K562 (cell line): Measurements from ENCODE around the gene USH2A. TPM values are rescaled to one million over a fixed set of nuclear protein-coding genes. Genes with fewer than 3 reads are reported as not detected.
"Not testable (repeated sequence)": the region's sequence is repeated elsewhere in the genome, so short reads cannot be mapped to it uniquely, and the experiment has no call there.

Source experiments
- ATAC-seq: fragments of 200-7000 bp; cut with Tn5 transposase; 3 replicates; pipeline ENCODE4 v1.9.1; 2020; ENCODE audit warnings: moderate library complexity
- BruUV-seq: library from RNA; stranded (reverse); fragments of 400-500 nt; replicated peaks from 2 replicates; lab custom pipeline; 2021; lab: Mats Ljungman, UMichigan
- CTCF ChIA-PET: fragments of 300-600 bp; formaldehyde crosslinking; extraction: SDS; loops from one replicate; lab custom pipeline; 2021; ENCODE audit warnings: low intra/inter-chr PET ratio; lab: Yijun Ruan, JAX
- POLR2A ChIA-PET: fragments of 300-600, 350-650 bp; sonication (Branson Sonifier 250); formaldehyde crosslinking; extraction: SDS; loops from one replicate; lab custom pipeline; 2021; ENCODE audit warnings: antibody characterized with exemption, inconsistent platforms; lab: Yijun Ruan, JAX
- DNase-seq, 4 experiments: peaks; one replicate each; pipeline versions ENCODE4 v3.0.0 to v3.0.0-alpha.2; 2011 to 2018; ENCODE audit warnings: low spot score in 3 of 4, mixed read lengths in 3 of 4; ENCODE audit errors: extremely low read depth in 1 of 4
- FAIRE-seq: peaks from 2 replicates; lab custom pipeline; 2011; peaks lifted over from hg19 to GRCh38; lab: Jason Lieb, UNC
- H2AFZ ChIP-seq: 2 replicates; pipeline ENCODE4 v1.6.0; 2011; ENCODE audit warnings: low read depth, low read length, control low read depth, inconsistent platforms
- H3K27ac ChIP-seq: fragments of 200-600 bp; 3 replicates; pipeline ENCODE4 v1.8.0; 2011; ENCODE audit warnings: low read depth, mild to moderate bottlenecking, control low read depth, inconsistent platforms, low read length, moderate library complexity, mixed read lengths; ENCODE audit errors: extremely low read depth
- H3K27me3 ChIP-seq, 2 experiments: fragments of 300-600 bp in 1 of 2; 2 replicates in 1 of 2; 3 replicates in 1 of 2; pipeline versions ENCODE4 v1.6.0 to v1.8.0; 2011; ENCODE audit warnings: inconsistent platforms in 2 of 2, low read length in 2 of 2, mild to moderate bottlenecking in 1 of 2, mixed read lengths in 1 of 2, moderate library complexity in 1 of 2; ENCODE audit not compliant: control insufficient read depth in 2 of 2, insufficient read depth in 2 of 2
- H3K36me3 ChIP-seq: fragments of 300-600 bp; 3 replicates; pipeline ENCODE4 v1.8.0; 2011; ENCODE audit warnings: mild to moderate bottlenecking, low read length, inconsistent platforms; ENCODE audit not compliant: control insufficient read depth, insufficient read depth
- H3K4me1 ChIP-seq, 2 experiments: fragments of 200-600 bp in 1 of 2; replicated peaks in 1 of 2; 2 replicates in 1 of 2; 3 replicates in 1 of 2; pipeline versions ENCODE4 v1.5.1 to v1.8.0; 2011; ENCODE audit warnings: inconsistent platforms in 2 of 2, low read length in 2 of 2, mild to moderate bottlenecking in 1 of 2, mixed read lengths in 1 of 2, moderate library complexity in 1 of 2; ENCODE audit not compliant: control insufficient read depth in 2 of 2, insufficient read depth in 2 of 2
- H3K4me2 ChIP-seq: 2 replicates; pipeline ENCODE4 v1.6.1; 2011; ENCODE audit warnings: low read length, control low read depth, inconsistent platforms, mixed read lengths; ENCODE audit not compliant: insufficient read depth
- H3K4me3 ChIP-seq: fragments of 200-600 bp; sonication (generic), shearing (Covaris generic); 2 replicates; pipeline ENCODE4 v1.5.1; 2016; ENCODE audit warnings: control low read depth, inconsistent platforms
- H3K79me2 ChIP-seq: fragments of 200-600 bp; 3 replicates; pipeline ENCODE4 v1.8.0; 2011; ENCODE audit warnings: low read length, inconsistent platforms; ENCODE audit not compliant: control insufficient read depth, insufficient read depth
- H3K9ac ChIP-seq, 2 experiments: 2 replicates each; pipeline versions ENCODE4 v1.6.0 to v1.6.1; 2011; ENCODE audit warnings: low read depth in 2 of 2, low read length in 2 of 2, control low read depth in 1 of 2, inconsistent platforms in 1 of 2, mild to moderate bottlenecking in 1 of 2, mixed read lengths in 1 of 2; ENCODE audit not compliant: insufficient read depth in 1 of 2
- H3K9me1 ChIP-seq: one replicate; pipeline ENCODE4 v1.6.0; 2011; ENCODE audit warnings: inconsistent platforms, mild to moderate bottlenecking, low read length, moderate library complexity; ENCODE audit not compliant: control insufficient read depth, insufficient read depth
- H3K9me3 ChIP-seq: replicated peaks from 2 replicates; pipeline ENCODE4 v1.5.1; 2011; ENCODE audit warnings: low read depth, low read length, inconsistent platforms; ENCODE audit not compliant: control insufficient read depth, insufficient read depth
- H4K20me1 ChIP-seq: replicated peaks from 2 replicates; pipeline ENCODE4 v1.6.1; 2011; ENCODE audit warnings: low read length, inconsistent platforms, mixed read lengths; ENCODE audit not compliant: control insufficient read depth, insufficient read depth
- CREBBP ChIP-seq: IDR thresholded peaks from one replicate; pipeline ENCODE4 v1.6.1; 2012; ENCODE audit warnings: low read depth, mild to moderate bottlenecking, control low read depth, inconsistent platforms, low read length
- DNMT1 ChIP-seq: fragments of 450-650 bp; IDR thresholded peaks from 2 replicates; pipeline ENCODE4 v1.6.1; 2016; ENCODE audit warnings: antibody characterized with exemption, mild to moderate bottlenecking
- ZNF24 ChIP-seq: fragments of 450-650 bp; IDR thresholded peaks from 2 replicates; pipeline ENCODE4 v1.6.1; 2016
- WGBS: fragments of 100-300 bp; shearing (Covaris generic); methylation state at CpG from one replicate; pipeline ENCODE4 v1.1.6; 2016; ENCODE audit warnings: low coverage, mixed read lengths; ENCODE audit not compliant: insufficient coverage; ENCODE audit errors: missing lambda C conversion rate; 5-methylcytosine and 5-hydroxymethylcytosine counted together
- in situ Hi-C: fragments of 300-500 bp; cut with MboI; formaldehyde crosslinking; loops from 4 replicates; pipeline ENCODE4 v1.15.0; 2018; ENCODE audit warnings: inconsistent platforms, mixed read lengths
- intact Hi-C: fragments of 100-400 bp; cut with micrococcal nuclease; formaldehyde crosslinking; loops from 2 replicates; pipeline ENCODE4 v1.14.2; 2022
- polyA plus RNA-seq, 8 experiments: library from polyadenylated mRNA; depleted of rRNA in 4 of 8; stranded (reverse) in 5 of 8; unstranded in 3 of 8; fragments of >200 nt; fragmentation: Nextera tagmentation in 2 of 8; fragmentation: Illumina TruSeq in 1 of 8; extraction: Ambion mirVana in 2 of 8; extraction: Trizol in 1 of 8; gene quantifications; 2 replicates each; pipeline versions ENCODE4 v1.2.1 to v1.2.3, GENCODE V29; 2011 to 2014; ENCODE audit warnings: inconsistent platforms in 1 of 8, missing spikeins in 1 of 8
- total RNA-seq, 7 experiments: library from RNA; depleted of rRNA in 6 of 7; stranded (reverse); fragments of >200 nt in 6 of 7; fragmentation: Illumina TruSeq in 2 of 7; extraction: Trizol in 2 of 7; gene quantifications; 2 replicates each; pipeline versions ENCODE4 v1.2.1 to v1.2.3, GENCODE V29; 2011 to 2021; ENCODE audit warnings: low replicate concordance in 1 of 7

The USH2A gene
- total and polyA plus RNA-seq, 9 of the 15 experiments (the other 6 are each of a cell fraction or from before 2014, with no cell fraction given): under 0.01 TPM; not detected in 7

DNA sequence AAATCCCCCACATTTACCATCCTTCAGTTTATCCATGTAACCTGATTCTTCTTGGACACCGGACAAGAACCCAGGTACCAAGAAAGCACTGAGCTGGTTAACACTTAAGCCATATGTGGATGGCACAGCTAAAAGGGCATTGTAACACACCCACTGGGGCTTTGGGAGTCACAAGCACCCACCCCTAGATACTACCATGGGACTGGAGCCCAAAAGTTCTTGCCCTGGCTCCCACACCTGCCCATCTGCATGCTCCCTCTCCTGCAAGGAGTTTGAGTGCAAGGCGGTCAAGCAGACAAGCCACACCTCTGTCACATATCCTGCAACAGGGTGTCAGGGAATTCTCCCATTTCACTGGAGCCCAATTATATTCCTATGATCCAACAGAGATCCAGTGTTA is 270.1 kb downstream of the USH2A start:
- POLR2A ChIA-PET: no interaction called here
- Histone ChIP-seq H3K4me3 (no peak overlapping the region), H3K9me3 (no peaks in the 10 kb centered on the region), H3K27me3 (no peaks in the 10 kb centered on the region)
- in situ Hi-C loops: no loop called here
- WGBS: 3% methylated on average over 2 of the region's 2 CpGs
- TF ChIP-seq CREBBP: no peak
- TF ChIP-seq ZNF24: no peak
- TF ChIP-seq DNMT1: no peak
- TF ChIP-seq, all 486 proteins: peak for 0
- no peak for DNase-seq
- Histone ChIP-seq H3K9me1 (no peaks in the 10 kb centered on the region), H3K79me2 (no peaks in the 10 kb centered on the region), H3K4me1 (no peaks in the 10 kb centered on the region), H3K27ac (no peak overlapping the region), H4K20me1 (no peaks in the 10 kb centered on the region), H3K4me2 (no peak overlapping the region), H2AFZ (no peak overlapping the region), H3K9ac (no peak overlapping the region), H3K36me3 (no peaks in the 10 kb centered on the region)
- no peak for ATAC-seq
- no peak for FAIRE-seq
- CTCF ChIA-PET: no interaction called here
- no TSS peak for BruUV-seq
- intact Hi-C loops: no loop called here

DNA sequence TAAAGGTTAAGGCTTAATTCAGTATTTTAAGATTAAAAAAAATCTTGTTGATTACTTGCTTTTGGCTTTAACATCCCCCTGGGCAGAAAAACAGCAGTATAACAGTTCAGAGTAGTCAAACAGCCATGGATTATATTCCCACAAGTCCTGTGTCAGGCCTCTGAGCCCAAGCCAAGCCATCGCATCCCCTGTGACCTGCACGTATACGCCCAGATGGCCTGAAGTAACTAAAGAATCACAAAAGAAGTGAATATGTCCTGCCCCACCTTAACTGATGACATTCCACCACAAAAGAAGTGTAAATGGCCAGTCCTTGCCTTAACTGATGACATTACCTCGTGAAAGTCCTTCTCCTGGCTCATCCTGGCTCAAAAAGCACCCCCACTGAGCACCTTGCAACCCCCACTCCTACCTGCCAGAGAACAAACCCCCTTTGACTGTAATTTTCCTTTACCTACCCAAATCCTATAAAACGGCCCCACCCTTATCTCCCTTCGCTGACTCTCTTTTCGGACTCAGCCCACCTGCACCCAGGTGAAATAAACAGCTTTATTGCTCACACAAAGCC is 277.7 kb downstream of the USH2A start:
- DNase-seq, H4K20me1 ChIP-seq, H3K27me3 ChIP-seq, H3K27ac ChIP-seq, H3K36me3 ChIP-seq, CTCF ChIA-PET, H3K79me2 ChIP-seq, H3K4me1 ChIP-seq, ATAC-seq, FAIRE-seq, H3K9ac ChIP-seq, H3K4me3 ChIP-seq, H3K9me3 ChIP-seq, H3K4me2 ChIP-seq, H3K9me1 ChIP-seq, intact Hi-C loops, POLR2A ChIA-PET, in situ Hi-C loops, H2AFZ ChIP-seq, BruUV-seq: not testable (repeated sequence)
- 0% methylated on average over 4 of the region's 7 CpGs for WGBS
